Chondrocyte (in vitro differentiated cells): ENCODE data around the gene SLC8A1. TPM values are rescaled to one million over a fixed set of nuclear protein-coding genes. Genes with fewer than 3 reads are reported as not detected.

Experiments
- DNase-seq: peaks from one replicate; pipeline ENCODE4 v3.0.0; 2021; ENCODE audit warnings: mixed read lengths, low spot score
- H3K27ac Mint-ChIP-seq: one replicate; pipeline ENCODE4 v1.8.0; 2021; ENCODE audit warnings: mild to moderate bottlenecking, moderate library complexity, mixed read lengths; ENCODE audit not compliant: unreplicated experiment
- H3K27me3 Mint-ChIP-seq: 2 replicates; pipeline ENCODE4 v1.8.0; 2021; ENCODE audit warnings: low read depth, mixed read lengths
- H3K36me3 Mint-ChIP-seq: 2 replicates; pipeline ENCODE4 v1.8.0; 2021; ENCODE audit warnings: low read depth, mixed read lengths
- H3K4me1 Mint-ChIP-seq: 2 replicates; pipeline ENCODE4 v1.8.0; 2021; ENCODE audit warnings: low read depth, mild to moderate bottlenecking, mixed read lengths
- H3K4me3 Mint-ChIP-seq: one replicate; pipeline ENCODE4 v1.8.0; 2021; ENCODE audit warnings: mild to moderate bottlenecking, moderate library complexity, mixed read lengths; ENCODE audit not compliant: unreplicated experiment
- H3K9me3 Mint-ChIP-seq: 2 replicates; pipeline ENCODE4 v1.8.0; 2021; ENCODE audit warnings: low read depth, mixed read lengths
- total RNA-seq: library from RNA; stranded (reverse); gene quantifications from 3 replicates; pipeline ENCODE4 v1.2.1, GENCODE V29; 2021
- TF ChIP-seq, protein P1 (sequence below): fragments of 200-600 bp; sonication (generic); IDR thresholded peaks from 2 replicates; pipeline ENCODE4 v1.5.0; 2021; ENCODE audit warnings: antibody characterized with exemption, mild to moderate bottlenecking, moderate library complexity

SLC8A1 gene
- total RNA-seq, 1 donor from 2014 or later, result 53.7 TPM

DNA sequence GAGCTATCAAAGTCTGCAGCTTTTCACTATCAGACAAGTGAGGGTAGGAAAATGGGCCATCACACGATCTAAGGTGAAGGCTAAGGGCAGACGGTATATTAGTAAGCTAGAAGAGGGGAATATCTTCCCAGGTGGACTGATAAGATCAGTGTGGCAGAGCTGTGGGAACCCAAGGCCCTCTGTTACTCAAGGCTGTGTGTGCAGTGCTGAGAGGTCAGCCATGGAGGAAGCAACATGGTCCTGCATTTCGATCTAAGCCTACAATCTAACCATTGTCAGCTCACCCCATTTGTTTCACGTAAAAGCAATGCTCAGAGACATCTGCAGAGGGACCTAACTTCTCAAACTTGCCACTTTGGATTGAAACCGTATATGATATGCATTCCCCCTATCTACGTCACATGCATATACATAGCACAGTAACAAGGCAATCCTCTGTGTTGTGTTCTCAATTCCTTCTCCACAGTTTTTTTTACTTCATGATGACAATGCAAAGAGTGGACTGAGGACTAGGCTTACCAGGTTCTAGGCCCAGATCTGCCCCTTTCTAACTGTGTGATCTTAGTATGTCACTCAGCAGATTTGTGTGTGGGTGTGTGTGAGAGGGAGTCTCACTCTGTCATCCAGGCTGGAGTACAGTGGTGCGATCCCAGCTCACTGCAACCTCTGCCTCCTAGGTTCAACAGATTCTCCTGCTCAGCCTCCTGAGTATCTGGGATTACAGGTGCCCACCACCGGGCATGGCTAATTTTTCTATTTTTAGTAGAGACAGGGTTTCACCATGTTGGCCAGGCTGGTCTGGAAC lies 45.2 kb downstream of the SLC8A1 start:
- Mint-ChIP-seq H3K4me1 (peaks cover 30% of the 10 kb centered on the region), H3K4me3 (no peak overlapping the region), H3K9me3 (no peaks in the 10 kb centered on the region), H3K27me3 (no peaks in the 10 kb centered on the region), H3K36me3 (no peaks in the 10 kb centered on the region), H3K27ac (no peak overlapping the region)
- TF ChIP-seq, protein P1, sequence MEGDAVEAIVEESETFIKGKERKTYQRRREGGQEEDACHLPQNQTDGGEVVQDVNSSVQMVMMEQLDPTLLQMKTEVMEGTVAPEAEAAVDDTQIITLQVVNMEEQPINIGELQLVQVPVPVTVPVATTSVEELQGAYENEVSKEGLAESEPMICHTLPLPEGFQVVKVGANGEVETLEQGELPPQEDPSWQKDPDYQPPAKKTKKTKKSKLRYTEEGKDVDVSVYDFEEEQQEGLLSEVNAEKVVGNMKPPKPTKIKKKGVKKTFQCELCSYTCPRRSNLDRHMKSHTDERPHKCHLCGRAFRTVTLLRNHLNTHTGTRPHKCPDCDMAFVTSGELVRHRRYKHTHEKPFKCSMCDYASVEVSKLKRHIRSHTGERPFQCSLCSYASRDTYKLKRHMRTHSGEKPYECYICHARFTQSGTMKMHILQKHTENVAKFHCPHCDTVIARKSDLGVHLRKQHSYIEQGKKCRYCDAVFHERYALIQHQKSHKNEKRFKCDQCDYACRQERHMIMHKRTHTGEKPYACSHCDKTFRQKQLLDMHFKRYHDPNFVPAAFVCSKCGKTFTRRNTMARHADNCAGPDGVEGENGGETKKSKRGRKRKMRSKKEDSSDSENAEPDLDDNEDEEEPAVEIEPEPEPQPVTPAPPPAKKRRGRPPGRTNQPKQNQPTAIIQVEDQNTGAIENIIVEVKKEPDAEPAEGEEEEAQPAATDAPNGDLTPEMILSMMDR, result no peak
- DNase-seq, result no peak

DNA sequence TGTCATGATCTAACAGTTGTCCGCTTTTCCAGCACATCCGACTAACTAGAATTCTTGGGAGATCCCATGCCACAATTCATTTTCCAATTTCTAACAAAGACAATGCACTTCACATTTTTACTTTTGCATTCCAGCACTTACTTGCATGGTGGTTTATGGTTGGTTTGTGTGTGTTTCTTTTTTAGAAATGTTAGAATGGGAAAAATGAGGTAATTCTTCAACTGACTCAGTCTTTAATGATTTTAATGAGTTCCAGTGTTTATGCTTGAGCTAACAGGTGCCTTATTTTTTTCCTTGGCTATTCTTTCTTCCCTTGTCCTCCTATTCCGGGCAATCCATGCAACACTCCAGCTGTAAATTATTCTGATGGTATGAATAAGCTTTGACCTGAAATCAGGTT lies 46.4 kb downstream of the SLC8A1 start:
- no peaks in the 10 kb centered on the region for H3K9me3 Mint-ChIP-seq
- H3K27me3 Mint-ChIP-seq, result no peaks in the 10 kb centered on the region

DNA sequence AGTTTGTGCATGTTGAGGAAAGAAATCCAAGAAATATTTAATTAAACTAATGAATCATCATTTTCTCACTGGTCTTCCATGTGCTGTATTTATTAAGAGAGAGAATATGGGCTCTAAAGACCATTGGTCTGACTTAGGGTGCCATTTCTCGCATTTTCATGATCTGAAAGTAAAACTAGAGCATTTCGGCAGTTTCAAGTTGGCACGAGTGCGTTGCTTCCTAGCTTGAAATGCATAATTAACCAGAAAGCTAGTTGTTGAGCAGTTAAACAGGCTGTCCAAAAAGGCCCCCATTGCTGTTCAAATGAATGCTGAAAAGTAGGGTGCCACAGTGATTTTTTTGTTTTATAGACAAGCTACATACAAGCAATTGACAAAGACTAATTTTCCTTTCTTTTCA lies 47.4 kb downstream of the SLC8A1 start:
- TF ChIP-seq, protein P1, result no peak
- H3K4me3 Mint-ChIP-seq, result no peak overlapping the region
- peaks cover 2% of the 10 kb centered on the region for H3K9me3 Mint-ChIP-seq
- DNase-seq, result no peak
- H3K27me3 Mint-ChIP-seq, result no peaks in the 10 kb centered on the region
- H3K27ac Mint-ChIP-seq, result no peak overlapping the region
- no peaks in the 10 kb centered on the region for H3K36me3 Mint-ChIP-seq
- H3K4me1 Mint-ChIP-seq, result peaks cover 50% of the 10 kb centered on the region

More for the DNA sequence above, 46.4 kb downstream of the SLC8A1 start:
- no peaks in the 10 kb centered on the region for H3K36me3 Mint-ChIP-seq
- H3K4me3 Mint-ChIP-seq, result no peak overlapping the region
- peaks cover 41% of the 10 kb centered on the region for H3K4me1 Mint-ChIP-seq
- DNase-seq, result no peak
- TF ChIP-seq, protein P1, result no peak
- no peak overlapping the region for H3K27ac Mint-ChIP-seq

DNA sequence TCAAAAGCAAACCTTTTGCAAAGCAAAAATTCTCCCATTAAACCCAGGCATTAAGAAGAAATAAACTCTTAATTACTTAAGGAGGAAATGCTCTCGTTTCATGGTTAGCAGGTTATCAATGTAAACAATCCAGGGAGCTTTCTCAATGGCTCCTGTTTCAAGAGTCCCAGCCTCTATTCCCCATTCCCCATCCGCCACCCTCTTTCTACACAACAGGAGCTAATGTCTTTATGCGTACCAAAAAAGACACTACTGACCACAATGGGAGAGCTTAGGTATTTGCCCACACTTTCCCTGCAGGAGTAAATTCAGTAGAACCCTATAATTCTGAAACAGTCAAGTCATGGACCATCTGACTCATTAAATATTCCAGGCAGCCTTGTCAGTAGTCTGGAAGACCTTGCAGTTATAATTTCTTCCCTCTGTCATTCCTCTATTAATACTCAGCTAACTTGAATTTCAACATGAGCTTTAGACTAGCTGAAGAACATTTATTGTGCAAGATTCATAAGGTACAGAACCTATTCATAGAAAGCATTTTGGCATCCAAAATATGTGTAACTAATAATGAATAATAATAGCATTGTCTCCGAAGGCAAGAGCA lies 48.6 kb downstream of the SLC8A1 start:
- Mint-ChIP-seq H3K4me1 (peaks cover 50% of the 10 kb centered on the region), H3K9me3 (peaks cover 2% of the 10 kb centered on the region), H3K27me3 (no peaks in the 10 kb centered on the region), H3K4me3 (no peak overlapping the region), H3K36me3 (no peaks in the 10 kb centered on the region), H3K27ac (peak overlapping the region; percentile 88)
- no peak for DNase-seq
- TF ChIP-seq, protein P1, result no peak

DNA sequence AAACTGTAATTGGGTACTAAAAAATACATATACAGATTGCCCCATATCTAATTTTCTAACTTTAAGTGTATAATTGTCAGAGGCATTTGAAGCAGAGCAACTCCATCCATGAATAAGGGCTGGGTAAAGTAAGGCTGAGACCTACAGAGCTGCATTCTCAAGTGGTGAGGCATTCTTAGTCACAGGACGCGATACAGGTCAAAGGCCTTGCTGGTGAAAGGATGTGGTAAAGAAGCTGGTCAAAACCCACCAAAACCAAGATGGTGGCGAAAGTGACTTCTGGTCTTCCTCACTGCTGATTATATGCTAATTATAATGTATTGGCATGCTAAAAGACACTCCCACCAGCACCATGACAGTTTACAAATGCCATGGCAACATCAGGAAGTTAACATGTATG lies 50.0 kb downstream of the SLC8A1 start:
- DNase-seq, result no peak
- Mint-ChIP-seq H3K9me3 (peaks cover 2% of the 10 kb centered on the region), H3K36me3 (no peaks in the 10 kb centered on the region), H3K27ac (no peak overlapping the region), H3K27me3 (no peaks in the 10 kb centered on the region), H3K4me3 (no peak overlapping the region), H3K4me1 (peaks cover 46% of the 10 kb centered on the region)
- TF ChIP-seq, protein P1, result no peak
